Neural cell (in vitro differentiated cells): Measurements from ENCODE around the gene SAP130. TPM values are rescaled to one million over a fixed set of nuclear protein-coding genes. Genes with fewer than 3 reads are reported as not detected.

ENCODE experiments used
- H2AFZ ChIP-seq: fragments of 200-600, 300-800 bp; sonication (generic), shearing (Covaris generic); 2 replicates; pipeline ENCODE4 v1.6.0; 2014; ENCODE audit warnings: low read depth, mild to moderate bottlenecking, antibody characterized with exemption, low read length, moderate library complexity
- H3F3A ChIP-seq: fragments of 200-600 bp; shearing (Covaris generic); 2 replicates; pipeline ENCODE4 v1.6.1; 2016; ENCODE audit warnings: mild to moderate bottlenecking, moderate library complexity, mixed read lengths, antibody characterized with exemption, low read length; ENCODE audit not compliant: insufficient read depth, poor library complexity, severe bottlenecking
- H3K27ac ChIP-seq: fragments of 200-600, 300-800 bp; sonication (generic), shearing (Covaris generic); 2 replicates; pipeline ENCODE4 v1.5.1; 2014; ENCODE audit warnings: mild to moderate bottlenecking, low read length, moderate library complexity
- H3K27me3 ChIP-seq: fragments of 300-800, 200-600 bp; sonication (generic), shearing (Covaris generic); 2 replicates; pipeline ENCODE4 v1.6.0; 2014; ENCODE audit warnings: mild to moderate bottlenecking, low read depth, low read length, moderate library complexity; ENCODE audit not compliant: insufficient read depth
- H3K36me3 ChIP-seq: fragments of 300-800, 200-600 bp; sonication (generic), shearing (Covaris generic); 2 replicates; pipeline ENCODE4 v1.5.1; 2014; ENCODE audit warnings: mild to moderate bottlenecking, antibody characterized with exemption, low read length, moderate library complexity; ENCODE audit not compliant: insufficient read depth
- H3K4me2 ChIP-seq: fragments of 300-800, 200-600 bp; sonication (generic), shearing (Covaris generic); 2 replicates; pipeline ENCODE4 v1.6.0; 2014; ENCODE audit warnings: mild to moderate bottlenecking, low read length
- H3K4me3 ChIP-seq: fragments of 300-800, 200-600 bp; sonication (generic), shearing (Covaris generic); 2 replicates; pipeline ENCODE4 v1.5.1; 2014; ENCODE audit warnings: mild to moderate bottlenecking, low read length, moderate library complexity
- H3K79me2 ChIP-seq: fragments of 200-600 bp; shearing (Covaris generic); replicated peaks from 2 replicates; pipeline ENCODE4 v1.6.0; 2014; ENCODE audit warnings: mild to moderate bottlenecking, low read length, moderate library complexity; ENCODE audit not compliant: insufficient read depth
- H3K9ac ChIP-seq: fragments of 300-800, 200-600 bp; sonication (generic), shearing (Covaris generic); 2 replicates; pipeline ENCODE4 v1.6.1; 2016; ENCODE audit warnings: mild to moderate bottlenecking, low read length, mixed read lengths
- H3K9me2 ChIP-seq: fragments of 200-600 bp; shearing (Covaris generic); 2 replicates; pipeline ENCODE4 v1.6.1; 2016; ENCODE audit warnings: mild to moderate bottlenecking, low read length, mixed read lengths; ENCODE audit not compliant: insufficient read depth
- H3K9me3 ChIP-seq: fragments of 200-600, 300-800 bp; sonication (generic), shearing (Covaris generic); 2 replicates; pipeline ENCODE4 v1.6.1; 2016; ENCODE audit warnings: mild to moderate bottlenecking, mixed run types, low read length, moderate library complexity, mixed read lengths
- H4K20me1 ChIP-seq: fragments of 200-600 bp; shearing (Covaris generic); 2 replicates; pipeline ENCODE4 v1.6.1; 2016; ENCODE audit warnings: mild to moderate bottlenecking, mixed run types; ENCODE audit not compliant: insufficient read depth
- EP300 ChIP-seq: fragments of 450-650 bp; conservative IDR thresholded peaks from 2 replicates; pipeline ENCODE4 v1.6.1; 2014; ENCODE audit warnings: antibody characterized with exemption, mild to moderate bottlenecking, moderate library complexity; ENCODE audit not compliant: poor library complexity, severe bottlenecking
- EZH2 ChIP-seq: fragments of 200-600, 300-800 bp; shearing (Covaris generic), sonication (generic); IDR thresholded peaks from 2 replicates; pipeline ENCODE4 v1.6.1; 2014; ENCODE audit warnings: antibody characterized with exemption, low read length, borderline replicate concordance, mild to moderate bottlenecking; ENCODE audit not compliant: insufficient read depth, poor library complexity, severe bottlenecking
- MXI1 ChIP-seq: fragments of 450-650 bp; conservative IDR thresholded peaks from 2 replicates; pipeline ENCODE4 v1.6.1; 2014; ENCODE audit warnings: antibody characterized with exemption, mild to moderate bottlenecking; ENCODE audit not compliant: poor library complexity, severe bottlenecking
- POLR2AphosphoS5 ChIP-seq: IDR thresholded peaks from 2 replicates; pipeline ENCODE4 v1.6.1; 2012
- RAD21 ChIP-seq: fragments of 450-650 bp; conservative IDR thresholded peaks from 2 replicates; pipeline ENCODE4 v1.6.1; 2014; ENCODE audit warnings: antibody characterized with exemption, mild to moderate bottlenecking, moderate library complexity
- SMC3 ChIP-seq: fragments of 450-650 bp; conservative IDR thresholded peaks from 2 replicates; pipeline ENCODE4 v1.6.1; 2014; ENCODE audit warnings: antibody characterized with exemption, mild to moderate bottlenecking, moderate library complexity; ENCODE audit not compliant: poor library complexity
- TAF1 ChIP-seq: IDR thresholded peaks from 2 replicates; pipeline ENCODE4 v1.6.1; 2012; ENCODE audit warnings: low read depth
- polyA plus RNA-seq: library from polyadenylated mRNA; depleted of rRNA; stranded (reverse); fragments of >200 nt; gene quantifications from 2 replicates; pipeline ENCODE4 v1.2.3, GENCODE V29; 2014
- small RNA-seq, 3 experiments: library from RNA; depleted of rRNA; stranded (forward); fragments of <200 nt; gene quantifications; one replicate each; pipeline ENCODE3, GENCODE V24; 2012
- TF ChIP-seq, protein P1 (sequence below): IDR thresholded peaks from 2 replicates; pipeline ENCODE4 v1.6.1; 2012; ENCODE audit warnings: borderline replicate concordance

The SAP130 gene
- polyA plus RNA-seq, 1 donor from 2014 or later, result 5.6 TPM

DNA sequence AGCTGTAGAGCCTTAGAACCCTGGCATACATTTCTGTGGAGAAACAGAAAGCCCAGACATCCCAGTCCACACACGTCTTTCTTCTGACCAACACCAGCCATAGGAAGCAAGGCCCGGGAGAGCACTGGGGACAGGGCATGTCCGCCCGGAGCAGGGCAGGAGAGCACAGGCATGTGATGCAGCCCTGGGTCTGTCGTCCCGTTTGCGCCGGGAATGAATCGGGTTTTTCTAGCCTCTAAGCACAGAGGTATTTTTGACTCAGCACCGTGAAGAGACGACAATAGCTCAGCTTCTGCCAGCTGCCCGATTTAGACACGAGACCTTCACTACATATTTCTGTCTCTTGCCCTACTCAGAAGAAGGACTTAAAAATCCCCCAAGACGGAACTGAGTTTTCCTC, 134.8 kb downstream of the SAP130 start:
- H2AFZ ChIP-seq, result no peak overlapping the region
- no peaks in the 10 kb centered on the region for H3K9me2 ChIP-seq
- no peaks in the 10 kb centered on the region for H4K20me1 ChIP-seq
- peaks cover 3% of the 10 kb centered on the region for H3K79me2 ChIP-seq
- no peak overlapping the region for H3K4me3 ChIP-seq
- no peak overlapping the region for H3K4me2 ChIP-seq
- no peaks in the 10 kb centered on the region for H3K9me3 ChIP-seq
- no peak for TF ChIP-seq EP300
- TF ChIP-seq EZH2, result no peak
- TF ChIP-seq, protein P1, sequence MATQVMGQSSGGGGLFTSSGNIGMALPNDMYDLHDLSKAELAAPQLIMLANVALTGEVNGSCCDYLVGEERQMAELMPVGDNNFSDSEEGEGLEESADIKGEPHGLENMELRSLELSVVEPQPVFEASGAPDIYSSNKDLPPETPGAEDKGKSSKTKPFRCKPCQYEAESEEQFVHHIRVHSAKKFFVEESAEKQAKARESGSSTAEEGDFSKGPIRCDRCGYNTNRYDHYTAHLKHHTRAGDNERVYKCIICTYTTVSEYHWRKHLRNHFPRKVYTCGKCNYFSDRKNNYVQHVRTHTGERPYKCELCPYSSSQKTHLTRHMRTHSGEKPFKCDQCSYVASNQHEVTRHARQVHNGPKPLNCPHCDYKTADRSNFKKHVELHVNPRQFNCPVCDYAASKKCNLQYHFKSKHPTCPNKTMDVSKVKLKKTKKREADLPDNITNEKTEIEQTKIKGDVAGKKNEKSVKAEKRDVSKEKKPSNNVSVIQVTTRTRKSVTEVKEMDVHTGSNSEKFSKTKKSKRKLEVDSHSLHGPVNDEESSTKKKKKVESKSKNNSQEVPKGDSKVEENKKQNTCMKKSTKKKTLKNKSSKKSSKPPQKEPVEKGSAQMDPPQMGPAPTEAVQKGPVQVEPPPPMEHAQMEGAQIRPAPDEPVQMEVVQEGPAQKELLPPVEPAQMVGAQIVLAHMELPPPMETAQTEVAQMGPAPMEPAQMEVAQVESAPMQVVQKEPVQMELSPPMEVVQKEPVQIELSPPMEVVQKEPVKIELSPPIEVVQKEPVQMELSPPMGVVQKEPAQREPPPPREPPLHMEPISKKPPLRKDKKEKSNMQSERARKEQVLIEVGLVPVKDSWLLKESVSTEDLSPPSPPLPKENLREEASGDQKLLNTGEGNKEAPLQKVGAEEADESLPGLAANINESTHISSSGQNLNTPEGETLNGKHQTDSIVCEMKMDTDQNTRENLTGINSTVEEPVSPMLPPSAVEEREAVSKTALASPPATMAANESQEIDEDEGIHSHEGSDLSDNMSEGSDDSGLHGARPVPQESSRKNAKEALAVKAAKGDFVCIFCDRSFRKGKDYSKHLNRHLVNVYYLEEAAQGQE, result no peak
- no peak for TF ChIP-seq SMC3
- TF ChIP-seq TAF1, result no peak
- TF ChIP-seq POLR2AphosphoS5, result no peak
- no peak for TF ChIP-seq MXI1
- no peak overlapping the region for H3K27ac ChIP-seq
- no peak overlapping the region for H3K9ac ChIP-seq
- H3K27me3 ChIP-seq, result no peaks in the 10 kb centered on the region
- H3K36me3 ChIP-seq, result no peaks in the 10 kb centered on the region
- no peaks in the 10 kb centered on the region for H3F3A ChIP-seq

DNA sequence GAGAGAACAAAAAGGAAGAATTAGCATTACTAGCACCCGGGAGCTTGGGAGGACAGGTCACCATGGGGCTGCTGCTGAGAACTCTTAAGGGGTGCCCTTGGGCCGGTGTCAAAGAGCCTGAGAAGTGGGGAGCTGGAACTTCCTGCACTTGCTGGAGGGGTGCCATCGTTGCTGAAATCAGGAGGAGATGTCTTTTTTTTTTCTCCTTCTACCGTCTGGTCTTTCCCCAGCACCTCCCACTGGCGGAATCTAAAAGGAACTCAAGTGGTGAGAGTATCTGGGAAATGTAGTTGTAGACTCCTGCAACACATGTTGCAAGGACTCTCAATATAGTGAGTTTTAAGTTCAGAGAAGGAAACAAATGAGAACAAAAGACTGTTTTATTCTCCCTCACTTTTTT, 136.0 kb downstream of the SAP130 start:
- no peaks in the 10 kb centered on the region for H3K36me3 ChIP-seq
- H3F3A ChIP-seq, result peaks cover 2% of the 10 kb centered on the region
- no peaks in the 10 kb centered on the region for H4K20me1 ChIP-seq
- H2AFZ ChIP-seq, result no peak overlapping the region
- peaks cover 13% of the 10 kb centered on the region for H3K79me2 ChIP-seq
- H3K27ac ChIP-seq, result no peak overlapping the region
- H3K9ac ChIP-seq, result no peak overlapping the region
- H3K27me3 ChIP-seq, result no peaks in the 10 kb centered on the region
- no peaks in the 10 kb centered on the region for H3K9me2 ChIP-seq
- no peak overlapping the region for H3K4me3 ChIP-seq
- TF ChIP-seq RAD21, result no peak
- no peaks in the 10 kb centered on the region for H3K9me3 ChIP-seq
- H3K4me2 ChIP-seq, result no peak overlapping the region

Small RNA genes within 50 kb of the gene (small RNA-seq; reads per million reads assigned to genes)
- gene AC012306.1 (0 reads per million in 3 experiments), gene AC108059.3 (0 reads per million in 3 experiments), gene RF00019 (0 to 1.2 (median 0) reads per million in 3 experiments)

Other genes starting within 250 kb of the SAP130 start
- gene WDR33, start 216.9 kb downstream of the SAP130 start, polyA plus RNA-seq, result 58.0 and 58.7 TPM in 2 replicates
- gene POLR2D, start 169.9 kb downstream of the SAP130 start, polyA plus RNA-seq, result 20.8 and 27.2 TPM in 2 replicates
- 19.5 and 23.3 TPM in 2 replicates for gene AMMECR1L, start 142.1 kb downstream of the SAP130 start, polyA plus RNA-seq
- 26.3 and 27.4 TPM in 2 replicates for gene UGGT1, start 63.1 kb upstream of the SAP130 start, polyA plus RNA-seq